Endothelial cell of umbilical vein (primary cell): ENCODE measurements around the gene TICRR.

ENCODE experiments used
- CTCF ChIP-seq, 2 donors: IDR thresholded peaks; 1 replicate in 1 of 2; 2 replicates in 1 of 2; pipeline ENCODE4 v1.5.1; 2011; ENCODE audit warnings: low read length in 2 of 2, mild to moderate bottlenecking in 2 of 2, moderate library complexity in 2 of 2, control low read depth in 1 of 2, inconsistent platforms in 1 of 2, low read depth in 1 of 2; ENCODE audit not compliant: insufficient read depth in 1 of 2; ENCODE audit errors: extremely low read depth in 1 of 2
- EZH2 ChIP-seq: IDR thresholded peaks from 2 replicates; pipeline ENCODE4 v1.6.1; 2012; ENCODE audit warnings: borderline replicate concordance, low read depth, mild to moderate bottlenecking, moderate library complexity, low read length, inconsistent platforms; ENCODE audit not compliant: severe bottlenecking
- GATA2 ChIP-seq: IDR thresholded peaks from 2 replicates; pipeline ENCODE4 v1.7.0; 2011; ENCODE audit warnings: low read depth, mild to moderate bottlenecking, moderate library complexity, mixed read lengths, low read length; ENCODE audit not compliant: insufficient read length, insufficient read depth
- MAX ChIP-seq: IDR thresholded peaks from 2 replicates; pipeline ENCODE4 v1.6.1; 2011; ENCODE audit not compliant: insufficient read depth, insufficient read length
- MYC ChIP-seq: IDR thresholded peaks from one replicate; pipeline ENCODE4 v1.6.1; 2011; ENCODE audit warnings: mild to moderate bottlenecking, low read depth, low read length
- POLR2A ChIP-seq: IDR thresholded peaks from 2 replicates; pipeline ENCODE4 v1.6.1; 2012; ENCODE audit warnings: low read depth, mild to moderate bottlenecking, control low read depth, low read length
- POLR2AphosphoS5 ChIP-seq: IDR thresholded peaks from 2 replicates; pipeline ENCODE4 v1.6.1; 2012; ENCODE audit warnings: low read depth, mild to moderate bottlenecking, control low read depth, low read length, moderate library complexity; ENCODE audit not compliant: insufficient read depth

- peak; percentile 51 to 79 for TF ChIP-seq CTCF (IDR thresholded peaks at IDR 0.05; ENCODE audit: extremely low read depth in 1 of 2, insufficient read depth in 1 of 2, low read depth in 1 of 2, low read length in 2 of 2)
- no peak for TF ChIP-seq EZH2
- no peak for TF ChIP-seq POLR2AphosphoS5
- TF ChIP-seq POLR2A: no peak
- no peak for TF ChIP-seq MAX
- TF ChIP-seq GATA2: no peak
- TF ChIP-seq MYC: no peak
Measured at GRCh38 chr15:89673165-89673512, 97.9 kb downstream of the TICRR start.
